LoVo (cell line): ENCODE measurements around the gene PYY.

Experiments
- DNase-seq: peaks from one replicate; pipeline ENCODE4 v3.0.0-alpha.2; 2016; ENCODE audit warnings: low spot score

Gene PYY

DNA sequence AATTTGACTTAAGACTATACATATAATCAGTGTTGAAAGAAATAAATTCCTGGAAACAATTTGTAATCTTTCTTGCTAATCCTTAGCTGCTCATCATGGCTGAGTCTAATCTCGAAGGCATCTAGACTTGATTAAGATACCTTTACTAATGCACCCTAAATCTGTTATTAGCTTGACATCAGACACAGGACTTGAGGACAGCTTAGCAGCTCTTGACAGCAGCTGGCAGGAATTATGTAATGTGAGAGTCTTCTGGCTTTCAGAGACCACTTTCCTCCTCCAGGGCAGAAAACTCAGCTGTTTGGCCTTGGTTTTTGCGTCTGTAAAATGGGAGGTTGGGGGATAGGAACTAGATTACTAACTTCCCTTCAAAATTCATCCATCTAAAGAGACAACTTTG is 39.3 kb downstream of the PYY start:
- no peak for DNase-seq

- DNase-seq = no peak
Observed at GRCh38 chr17:43913584-43913983, 40.2 kb downstream of the PYY start.

DNA sequence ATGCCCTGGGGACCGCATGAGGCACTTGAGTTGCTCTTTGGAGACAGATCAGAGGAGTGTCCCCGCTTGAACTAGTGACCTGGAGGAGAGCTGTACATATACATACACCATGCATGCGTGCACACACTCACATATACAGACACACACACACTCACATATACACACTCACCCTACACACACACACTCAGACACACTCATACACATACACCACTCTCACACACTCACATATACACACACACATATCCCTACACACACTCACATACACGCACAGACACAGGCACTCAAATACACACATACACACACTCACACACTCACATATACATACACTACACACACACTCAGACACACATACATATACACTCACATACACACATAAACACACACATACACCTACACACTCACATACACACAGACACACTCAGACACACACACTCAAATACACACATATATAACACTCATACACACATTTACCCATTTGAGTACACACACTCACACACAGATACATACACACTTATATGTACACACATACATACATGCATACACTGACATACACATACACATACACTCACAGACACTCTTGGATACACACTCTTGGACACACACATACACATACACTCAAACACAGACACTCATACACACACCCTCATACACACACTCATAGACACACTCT is 41.0 kb downstream of the PYY start:
- DNase-seq = no peak

- DNase-seq = no peak
Observed at GRCh38 chr17:43911904-43912303, 41.8 kb downstream of the PYY start.

GRCh38 chr17:43909537-43910231 is 44.1 kb downstream of the PYY start:
- no peak for DNase-seq

GRCh38 chr17:43907998-43908721 is 45.6 kb downstream of the PYY start:
- DNase-seq = peak; percentile 18

GRCh38 chr17:43907425-43907981 is 46.2 kb downstream of the PYY start, which contains the start of gene MPP2:
Gene MPP2 (minus strand): TSS chr17:43907536. CDS start chr17:43904460, 3,076 bp downstream.
- no peak for DNase-seq

DNA sequence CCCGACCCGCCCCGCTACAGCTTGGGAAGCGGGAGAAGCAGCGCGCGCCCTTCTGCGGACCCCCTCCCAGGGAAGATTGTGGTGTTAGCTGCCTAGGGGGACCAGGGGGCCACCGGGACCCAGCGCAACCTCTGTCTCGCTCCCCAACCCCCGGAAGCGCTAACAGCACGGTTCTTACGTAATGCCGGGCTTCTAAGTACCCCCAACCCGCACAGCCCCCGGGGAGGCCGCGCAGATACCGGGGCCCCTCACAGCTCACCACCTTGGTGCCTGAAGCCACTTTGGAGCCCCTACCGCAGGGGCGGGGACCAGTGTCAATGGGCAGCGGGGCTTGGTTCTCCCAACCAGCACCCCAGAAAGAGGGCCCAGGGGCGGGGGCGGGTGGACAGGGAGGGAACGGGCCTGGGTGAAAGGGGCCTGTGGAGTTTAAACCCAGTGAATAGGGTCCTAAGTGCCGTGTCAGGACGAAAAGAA is 46.8 kb downstream of the PYY start:
- no peak for DNase-seq

DNA sequence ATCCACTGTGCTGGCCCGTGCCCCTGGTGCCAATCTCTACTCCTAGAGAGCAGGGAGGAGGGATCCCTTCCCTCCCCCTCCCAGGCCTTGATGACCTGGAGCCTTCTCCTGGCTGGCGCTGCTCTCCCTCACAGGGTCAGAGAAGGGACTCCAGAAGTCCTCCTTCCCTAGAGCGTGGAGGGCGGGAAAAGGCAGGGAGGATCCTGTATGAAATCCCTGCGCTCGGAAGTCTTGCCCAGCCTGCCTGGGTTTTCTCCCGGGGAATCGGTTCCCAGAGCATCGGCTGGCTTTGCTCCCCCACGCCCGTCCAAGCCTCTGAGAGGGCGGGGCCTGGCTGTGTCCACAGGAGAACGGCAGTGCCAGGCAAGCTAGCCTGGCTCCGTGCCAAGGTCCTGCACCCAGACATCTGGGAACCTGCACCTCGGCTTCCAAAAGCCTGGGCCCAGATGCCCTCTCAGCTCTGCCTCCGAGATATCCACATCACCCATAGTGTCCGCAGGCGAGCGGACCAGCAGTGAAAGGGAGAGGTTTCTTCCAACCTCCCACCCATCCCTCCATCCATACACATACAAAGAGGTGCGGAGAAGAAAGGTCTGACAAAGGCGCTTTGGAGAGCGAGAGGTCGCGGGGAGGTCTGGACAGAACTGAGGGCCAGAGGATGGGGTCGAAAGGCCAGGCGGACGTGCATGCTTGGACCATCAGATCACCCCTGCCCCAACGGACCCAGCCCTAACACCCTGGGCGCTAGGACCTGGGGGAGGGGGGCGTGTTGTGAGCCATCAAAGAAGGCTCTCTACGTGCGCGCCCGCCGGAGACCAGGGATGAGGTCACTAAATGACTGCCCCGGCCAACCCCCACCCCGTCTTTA is 47.5 kb downstream of the PYY start:
- DNase-seq = no peak

DNA sequence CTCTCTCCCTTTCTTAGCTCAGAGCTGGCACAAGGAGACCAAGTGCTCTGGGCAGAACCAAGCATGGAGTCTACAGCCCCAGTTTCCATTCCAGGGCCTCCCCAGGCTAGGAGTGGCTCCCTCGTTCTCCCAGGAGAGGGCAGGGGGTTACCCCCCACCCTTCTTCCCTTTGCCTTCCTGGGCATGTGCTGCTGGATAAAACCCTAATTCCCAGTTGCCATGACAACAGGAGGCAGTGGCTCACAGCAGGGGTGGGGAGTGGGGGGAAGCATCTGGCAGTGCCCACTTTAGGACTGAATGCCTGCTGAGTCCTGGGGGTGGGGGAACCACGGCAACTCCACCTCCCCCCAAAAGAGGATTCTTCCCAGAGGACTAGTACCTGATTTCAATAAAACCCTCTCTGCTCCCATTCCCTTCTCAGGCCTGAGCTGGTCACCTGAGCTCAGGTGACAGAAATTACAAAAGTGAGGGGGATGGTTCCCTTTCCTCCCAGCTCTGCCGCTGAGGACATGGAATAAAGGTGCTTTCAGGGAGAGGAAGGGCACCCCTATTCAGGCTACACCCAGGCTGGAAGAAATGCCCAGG is 48.2 kb downstream of the PYY start:
- DNase-seq = no peak
